GM12875 (cell line): ENCODE results near the gene RPP25.

Experiments used
- H3K4me3 ChIP-seq: one replicate; pipeline ENCODE4 v1.5.1; 2011; ENCODE audit warnings: low read depth, low read length, control low read depth
- TF ChIP-seq, protein P1 (sequence below): IDR thresholded peaks from 2 replicates; pipeline ENCODE4 v1.5.1; 2011; ENCODE audit warnings: low read depth, mild to moderate bottlenecking, control low read depth, inconsistent platforms, low read length, moderate library complexity, borderline replicate concordance; ENCODE audit not compliant: insufficient read depth

The RPP25 gene

DNA sequence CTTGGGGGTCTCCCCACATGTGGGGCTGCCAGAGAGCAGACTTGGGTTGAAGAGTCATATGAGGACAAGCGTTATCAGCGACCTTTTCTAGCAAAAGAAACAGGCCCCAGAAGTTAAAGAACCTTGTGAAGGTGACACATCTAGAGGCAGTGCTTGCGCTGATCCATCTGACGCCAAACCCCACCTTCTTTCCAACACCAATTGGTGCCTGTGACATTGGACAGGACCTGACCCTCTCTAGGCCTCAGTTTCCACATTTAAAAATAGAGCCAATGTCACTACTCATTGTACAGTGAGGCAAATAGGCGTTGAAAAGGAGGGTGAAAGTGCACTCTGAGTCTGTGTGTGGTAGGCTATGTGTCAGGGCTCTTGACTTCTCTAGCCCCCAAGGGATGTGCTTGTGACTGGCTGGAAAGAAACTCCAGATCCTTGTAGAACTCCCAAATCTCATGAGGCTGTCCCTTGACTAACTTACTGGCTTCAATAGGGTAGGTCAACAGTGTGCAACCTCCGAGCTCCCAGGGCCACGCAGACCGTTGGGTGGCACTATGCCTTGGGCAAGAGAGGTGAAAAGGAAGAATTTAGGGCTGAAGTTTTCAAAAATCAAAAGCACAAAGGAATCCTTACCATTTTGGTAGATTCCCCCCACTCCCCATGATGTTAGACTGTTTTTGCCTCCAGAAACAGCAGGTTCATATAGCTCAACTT, 49.3 kb downstream of the RPP25 start:
- TF ChIP-seq, protein P1, sequence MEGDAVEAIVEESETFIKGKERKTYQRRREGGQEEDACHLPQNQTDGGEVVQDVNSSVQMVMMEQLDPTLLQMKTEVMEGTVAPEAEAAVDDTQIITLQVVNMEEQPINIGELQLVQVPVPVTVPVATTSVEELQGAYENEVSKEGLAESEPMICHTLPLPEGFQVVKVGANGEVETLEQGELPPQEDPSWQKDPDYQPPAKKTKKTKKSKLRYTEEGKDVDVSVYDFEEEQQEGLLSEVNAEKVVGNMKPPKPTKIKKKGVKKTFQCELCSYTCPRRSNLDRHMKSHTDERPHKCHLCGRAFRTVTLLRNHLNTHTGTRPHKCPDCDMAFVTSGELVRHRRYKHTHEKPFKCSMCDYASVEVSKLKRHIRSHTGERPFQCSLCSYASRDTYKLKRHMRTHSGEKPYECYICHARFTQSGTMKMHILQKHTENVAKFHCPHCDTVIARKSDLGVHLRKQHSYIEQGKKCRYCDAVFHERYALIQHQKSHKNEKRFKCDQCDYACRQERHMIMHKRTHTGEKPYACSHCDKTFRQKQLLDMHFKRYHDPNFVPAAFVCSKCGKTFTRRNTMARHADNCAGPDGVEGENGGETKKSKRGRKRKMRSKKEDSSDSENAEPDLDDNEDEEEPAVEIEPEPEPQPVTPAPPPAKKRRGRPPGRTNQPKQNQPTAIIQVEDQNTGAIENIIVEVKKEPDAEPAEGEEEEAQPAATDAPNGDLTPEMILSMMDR = no peak
- H3K4me3 ChIP-seq = peak overlapping the region; percentile 98

DNA sequence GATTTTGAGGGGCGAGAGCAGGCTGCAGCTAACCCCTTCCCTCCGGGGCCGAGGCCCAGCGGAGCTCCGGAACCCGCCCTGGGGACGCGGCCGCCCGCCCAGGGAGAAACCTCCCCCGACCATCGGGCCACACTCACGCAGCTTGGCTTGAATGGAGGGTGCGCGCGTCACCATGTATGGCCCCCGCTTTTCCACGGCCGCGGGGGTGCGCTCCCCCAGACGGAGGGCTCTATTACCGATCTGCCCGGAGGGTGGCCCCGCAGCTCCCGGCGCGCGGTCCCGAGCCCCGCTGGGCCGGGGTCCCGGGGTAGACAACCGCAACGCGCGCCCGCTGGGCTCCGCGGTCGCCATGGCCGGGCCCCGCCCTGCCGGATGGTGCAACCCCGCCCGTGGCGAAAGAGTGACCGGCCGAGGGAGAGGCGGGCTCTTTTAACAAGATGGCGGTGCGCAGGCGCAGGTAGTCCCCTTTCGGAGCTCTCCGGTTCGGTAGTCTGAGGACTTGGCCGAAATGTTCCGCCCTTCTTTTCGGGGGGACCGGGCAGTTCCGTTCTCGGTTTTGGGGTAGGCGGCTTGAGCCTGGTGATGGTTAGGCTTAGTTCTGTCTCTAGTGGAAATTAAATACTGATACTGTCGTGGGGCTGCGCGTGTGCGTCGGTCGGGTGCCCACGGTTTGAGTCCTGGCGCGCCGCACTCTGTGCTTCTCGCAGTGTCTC, 50.0 kb downstream of the RPP25 start, which contains the start of gene FAM219B:
Gene FAM219B, minus strand, starts transcription at position 402 of the 713 bp plus-strand sequence. Its CDS starts 51 bp downstream, at position 351.
- TF ChIP-seq, protein P1 = no peak
- peak within 1 kb of the TSS; percentile 98 for H3K4me3 ChIP-seq

DNA sequence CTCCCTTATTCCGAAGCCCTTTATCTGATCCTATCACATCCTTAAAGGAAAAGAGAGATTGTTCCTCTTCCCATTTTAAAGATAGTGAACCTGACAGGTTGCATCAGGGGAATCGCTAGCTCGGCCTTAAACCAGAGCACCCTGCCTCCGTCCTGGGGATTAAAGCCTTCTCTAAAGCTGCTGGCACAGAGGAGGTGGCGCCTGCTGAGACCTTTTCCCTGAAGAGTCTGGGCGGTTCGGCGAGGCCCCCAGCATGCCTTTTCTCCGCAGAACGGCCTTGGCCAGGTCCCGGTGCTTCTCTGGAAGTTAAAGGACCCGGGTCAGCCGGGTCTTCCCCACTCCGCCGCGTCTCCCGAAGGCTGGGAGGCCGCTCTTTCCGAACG, 50.5 kb downstream of the RPP25 start:
- TF ChIP-seq, protein P1 = no peak
- peak overlapping the region; percentile 98 for H3K4me3 ChIP-seq
